ENCODE measurements around the gene APAF1. TPM values are rescaled to one million over a fixed set of nuclear protein-coding genes. Genes with fewer than 3 reads are reported as not detected.

The APAF1 gene
- total RNA-seq, 4 donors from 2014 or later: 5.7 to 8.5 (median 6.5) TPM

DNA sequence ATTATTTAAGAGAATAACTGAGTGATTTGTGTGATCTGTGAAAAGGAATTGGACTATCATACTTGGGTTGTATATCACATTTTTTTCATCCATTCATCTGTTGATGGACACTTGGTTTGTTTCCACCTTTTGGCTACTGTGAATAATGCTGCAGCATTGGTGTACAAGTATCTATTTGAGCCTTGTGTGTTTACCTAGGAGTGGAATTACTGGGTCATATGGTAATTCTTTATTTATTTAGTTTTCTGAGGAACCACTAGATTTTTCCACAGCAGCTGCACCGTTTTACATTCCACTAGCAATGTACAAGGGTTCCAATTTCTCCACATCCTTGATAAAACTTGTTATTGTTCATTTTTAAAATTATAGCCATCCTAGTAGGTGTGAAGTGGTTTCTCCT, 56.1 kb downstream of the APAF1 start:
- DNase-seq (ENCODE audit: low spot score in 2 of 2): no peak
- intact Hi-C loops (cut with DNase I; ENCODE audit: low total_unique reads): no loop called here
- WGBS, 2 donors: 58 to 61% methylated on average over 1 of the region's 1 CpG
- TF ChIP-seq, protein P1, sequence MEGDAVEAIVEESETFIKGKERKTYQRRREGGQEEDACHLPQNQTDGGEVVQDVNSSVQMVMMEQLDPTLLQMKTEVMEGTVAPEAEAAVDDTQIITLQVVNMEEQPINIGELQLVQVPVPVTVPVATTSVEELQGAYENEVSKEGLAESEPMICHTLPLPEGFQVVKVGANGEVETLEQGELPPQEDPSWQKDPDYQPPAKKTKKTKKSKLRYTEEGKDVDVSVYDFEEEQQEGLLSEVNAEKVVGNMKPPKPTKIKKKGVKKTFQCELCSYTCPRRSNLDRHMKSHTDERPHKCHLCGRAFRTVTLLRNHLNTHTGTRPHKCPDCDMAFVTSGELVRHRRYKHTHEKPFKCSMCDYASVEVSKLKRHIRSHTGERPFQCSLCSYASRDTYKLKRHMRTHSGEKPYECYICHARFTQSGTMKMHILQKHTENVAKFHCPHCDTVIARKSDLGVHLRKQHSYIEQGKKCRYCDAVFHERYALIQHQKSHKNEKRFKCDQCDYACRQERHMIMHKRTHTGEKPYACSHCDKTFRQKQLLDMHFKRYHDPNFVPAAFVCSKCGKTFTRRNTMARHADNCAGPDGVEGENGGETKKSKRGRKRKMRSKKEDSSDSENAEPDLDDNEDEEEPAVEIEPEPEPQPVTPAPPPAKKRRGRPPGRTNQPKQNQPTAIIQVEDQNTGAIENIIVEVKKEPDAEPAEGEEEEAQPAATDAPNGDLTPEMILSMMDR (IDR thresholded peaks at IDR 0.05): no peak
- no peak for TF ChIP-seq POLR2A (IDR thresholded peaks at IDR 0.05)
- no peak overlapping the region for H3K4me3 ChIP-seq (ENCODE audit: low read depth, poor library complexity, severe bottlenecking)

DNA sequence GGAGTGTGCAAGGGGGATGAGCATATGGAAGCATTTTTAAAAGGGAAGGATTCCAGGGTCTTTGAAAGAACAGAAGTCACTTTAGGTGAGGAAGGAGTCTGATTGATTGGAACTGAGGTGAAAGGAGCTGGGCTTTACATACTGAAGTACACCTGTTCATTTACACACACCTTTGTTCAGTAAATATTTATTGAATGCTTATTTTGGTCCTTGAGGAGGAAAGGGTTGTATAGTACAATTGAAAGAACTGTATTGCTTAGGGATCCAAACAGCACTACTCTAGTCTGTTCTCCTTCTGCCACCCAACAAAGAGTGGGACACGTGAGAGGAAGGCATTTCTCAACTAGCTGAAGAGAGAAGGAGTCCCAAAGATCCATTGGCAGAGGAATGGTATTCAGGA, 63.9 kb downstream of the APAF1 start:
- TF ChIP-seq, protein P1 (IDR thresholded peaks at IDR 0.05): no peak
- TF ChIP-seq POLR2A (IDR thresholded peaks at IDR 0.05): no peak
- 94% methylated on average over 1 of the region's 1 CpG for WGBS, 2 donors
- H3K4me3 ChIP-seq (ENCODE audit: low read depth, poor library complexity, severe bottlenecking): no peak overlapping the region
- DNase-seq (ENCODE audit: low spot score in 2 of 2): no peak
- intact Hi-C loops (cut with DNase I; ENCODE audit: low total_unique reads): no loop called here

DNA sequence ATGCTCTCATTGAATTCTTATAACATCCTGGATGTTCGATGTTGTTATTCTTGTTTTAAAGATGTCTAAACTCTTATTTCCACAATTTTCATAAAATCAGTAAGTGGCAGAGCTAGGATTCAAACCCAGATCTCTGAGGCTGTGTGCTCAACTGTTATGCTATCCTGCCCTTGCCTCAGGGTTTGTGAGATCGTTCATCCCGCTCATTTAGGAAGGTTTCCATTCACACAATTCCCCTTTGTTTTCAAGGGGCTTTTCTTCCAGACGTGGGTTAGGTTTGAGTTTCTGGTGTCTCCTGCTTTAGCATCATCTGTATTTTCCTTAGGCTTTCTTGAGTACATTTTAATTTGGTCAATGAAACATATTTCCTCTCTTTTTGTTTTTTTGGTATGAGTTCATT, 69.3 kb downstream of the APAF1 start:
- TF ChIP-seq, protein P1 (IDR thresholded peaks at IDR 0.05): no peak
- no peak for TF ChIP-seq POLR2A (IDR thresholded peaks at IDR 0.05)
- no peak for DNase-seq (ENCODE audit: low spot score in 2 of 2)
- H3K4me3 ChIP-seq (ENCODE audit: low read depth, poor library complexity, severe bottlenecking): no peak overlapping the region
- WGBS, 2 donors: 83 to 87% methylated on average over 4 of the region's 4 CpGs
- intact Hi-C loops (cut with DNase I; ENCODE audit: low total_unique reads): no loop called here

DNA sequence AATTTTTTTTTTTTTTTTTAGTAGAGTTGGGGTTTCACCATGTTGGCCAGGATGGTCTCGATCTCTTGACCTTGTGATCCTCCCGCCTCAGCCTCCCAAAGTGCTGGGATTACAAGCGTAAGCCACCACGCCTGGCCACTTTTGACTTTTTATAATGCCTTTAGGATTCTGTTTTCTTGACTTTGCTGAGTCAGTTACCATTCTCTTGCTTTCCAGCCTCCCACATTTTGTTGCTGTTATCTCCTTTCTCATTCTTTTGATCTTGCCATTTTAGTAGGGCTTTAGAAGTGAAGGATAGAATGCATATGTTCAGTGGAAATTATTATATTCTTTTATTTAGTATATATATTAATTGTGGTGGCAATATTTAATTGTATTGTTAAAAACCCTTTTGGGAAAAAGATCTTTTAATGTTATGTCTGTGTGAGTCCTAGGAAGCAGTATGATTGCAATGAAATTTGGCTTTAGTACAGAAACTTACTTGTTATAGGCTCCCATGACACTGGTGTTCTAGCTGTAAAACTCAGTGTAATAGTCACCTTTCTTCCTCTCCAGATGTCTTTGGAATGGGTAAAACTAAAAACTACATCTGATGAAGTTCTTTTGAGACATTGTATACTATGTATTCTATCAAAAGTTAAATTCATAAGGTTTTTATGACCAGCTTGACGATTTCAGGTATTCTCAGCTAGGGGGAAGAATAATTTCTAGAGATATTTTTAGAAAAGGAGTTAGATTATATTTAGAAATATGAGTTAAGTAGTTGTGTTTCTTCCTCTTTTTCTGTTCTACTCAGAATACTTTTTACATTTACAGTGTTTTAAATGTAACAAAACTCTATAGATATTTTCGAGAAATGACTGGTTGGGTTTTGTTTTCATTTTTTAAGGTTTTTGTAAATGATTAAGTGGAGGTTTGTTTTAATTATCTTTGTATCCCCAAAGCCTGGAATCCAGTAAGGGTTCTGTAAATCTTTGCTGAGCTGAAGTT, 74.7 kb downstream of the APAF1 start:
- intact Hi-C loops (cut with DNase I; ENCODE audit: low total_unique reads): no loop called here
- H3K4me3 ChIP-seq (ENCODE audit: low read depth, poor library complexity, severe bottlenecking): no peak overlapping the region
- DNase-seq (ENCODE audit: low spot score in 2 of 2): no peak
- WGBS, 2 donors: 96% methylated on average over 6 of the region's 6 CpGs
- TF ChIP-seq, protein P1 (IDR thresholded peaks at IDR 0.05): no peak
- TF ChIP-seq POLR2A (IDR thresholded peaks at IDR 0.05): no peak

DNA sequence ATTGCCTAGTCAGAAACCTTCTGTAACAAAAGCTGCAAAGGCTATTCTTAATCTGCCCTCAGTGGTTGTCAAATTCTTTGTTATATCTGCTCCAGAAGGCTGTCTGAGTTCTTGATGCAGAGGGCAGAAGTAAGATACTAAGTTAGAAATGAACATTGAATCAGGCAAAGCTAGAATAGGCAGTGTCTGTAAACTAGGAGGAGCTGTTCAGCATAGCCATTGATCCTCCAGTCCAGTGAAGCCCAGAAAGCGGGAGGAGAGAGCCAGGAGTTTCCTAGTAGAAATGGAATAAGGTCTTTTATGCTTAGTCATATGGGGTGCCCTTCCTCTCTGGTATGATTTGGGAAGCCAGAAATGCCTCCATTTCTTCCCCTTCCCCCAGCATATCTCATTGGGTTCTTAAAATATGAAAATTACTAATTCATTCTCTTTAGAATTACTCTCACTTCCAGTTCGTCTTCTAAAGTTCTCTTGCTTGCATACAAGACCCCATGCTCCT, 76.2 kb downstream of the APAF1 start:
- 85 to 100% methylated on average over 2 of the region's 2 CpGs for WGBS, 2 donors
- intact Hi-C loops (cut with DNase I; ENCODE audit: low total_unique reads): no loop called here
- DNase-seq (ENCODE audit: low spot score in 2 of 2): no peak
- TF ChIP-seq, protein P1 (IDR thresholded peaks at IDR 0.05): no peak
- no peak for TF ChIP-seq POLR2A (IDR thresholded peaks at IDR 0.05)
- H3K4me3 ChIP-seq (ENCODE audit: low read depth, poor library complexity, severe bottlenecking): no peak overlapping the region

Data from lower leg skin (tissue), 4 donors.